GM12873 (cell line): ENCODE measurements around the gene P2RX2.

Experiments
- CTCF ChIP-seq: IDR thresholded peaks from 2 replicates; pipeline ENCODE4 v1.5.1; 2012; ENCODE audit warnings: low read depth, mild to moderate bottlenecking, moderate library complexity, low read length, control low read depth; ENCODE audit not compliant: insufficient read depth; ENCODE audit errors: missing control alignments

The P2RX2 gene

GRCh38 chr12:132665794-132666193 lies 47.2 kb downstream of the P2RX2 start:
- no peak for TF ChIP-seq CTCF

GRCh38 chr12:132668191-132669088 lies 49.9 kb downstream of the P2RX2 start:
- no peak for TF ChIP-seq CTCF

- no peak for TF ChIP-seq CTCF
Measured at GRCh38 chr12:132669166-132669879, 50.7 kb downstream of the P2RX2 start.
